Measurements from ENCODE around the gene SIX1.

DNA sequence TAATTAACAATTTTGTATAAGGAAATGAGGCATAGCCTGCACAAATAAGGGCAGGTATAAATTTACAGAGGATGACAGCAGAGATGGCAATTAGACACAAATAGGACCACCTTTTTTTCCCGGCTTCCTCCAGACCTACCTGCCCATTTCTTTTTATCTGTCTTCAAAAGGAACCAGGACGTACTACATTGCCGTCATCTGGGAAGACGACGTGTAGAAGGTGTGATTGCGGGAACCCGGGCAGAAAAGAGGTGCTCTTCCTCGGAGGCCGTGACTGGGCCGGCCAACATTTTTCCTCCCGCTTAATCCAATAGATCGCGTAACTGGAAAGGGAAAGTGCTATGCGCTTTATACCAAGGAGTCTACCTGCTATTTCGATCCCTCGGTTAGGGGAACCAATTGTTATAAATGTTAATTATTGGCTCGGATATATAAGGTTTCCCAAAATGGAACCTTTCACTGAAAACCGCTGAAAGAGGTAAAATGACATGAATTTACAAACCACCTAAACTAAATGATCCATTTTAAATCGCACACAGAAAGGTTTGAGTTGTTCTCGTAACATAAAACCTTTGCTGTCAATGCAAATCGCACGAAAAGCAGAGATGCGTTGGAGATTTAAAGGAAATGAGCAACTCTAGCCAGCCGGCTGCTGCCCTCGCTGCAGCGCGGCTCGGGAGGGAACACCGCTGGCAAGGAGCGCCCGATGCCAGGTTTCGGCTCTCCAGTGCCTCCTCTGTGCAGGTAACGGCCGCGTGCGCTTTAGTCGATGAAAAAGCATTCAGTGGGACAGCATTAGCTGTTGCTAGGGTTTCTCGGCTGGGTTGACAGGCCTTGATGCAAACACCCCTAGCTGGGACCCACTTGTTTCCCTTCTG is 2.8 kb upstream of the SIX1 start:
- TF ChIP-seq, protein P1, sequence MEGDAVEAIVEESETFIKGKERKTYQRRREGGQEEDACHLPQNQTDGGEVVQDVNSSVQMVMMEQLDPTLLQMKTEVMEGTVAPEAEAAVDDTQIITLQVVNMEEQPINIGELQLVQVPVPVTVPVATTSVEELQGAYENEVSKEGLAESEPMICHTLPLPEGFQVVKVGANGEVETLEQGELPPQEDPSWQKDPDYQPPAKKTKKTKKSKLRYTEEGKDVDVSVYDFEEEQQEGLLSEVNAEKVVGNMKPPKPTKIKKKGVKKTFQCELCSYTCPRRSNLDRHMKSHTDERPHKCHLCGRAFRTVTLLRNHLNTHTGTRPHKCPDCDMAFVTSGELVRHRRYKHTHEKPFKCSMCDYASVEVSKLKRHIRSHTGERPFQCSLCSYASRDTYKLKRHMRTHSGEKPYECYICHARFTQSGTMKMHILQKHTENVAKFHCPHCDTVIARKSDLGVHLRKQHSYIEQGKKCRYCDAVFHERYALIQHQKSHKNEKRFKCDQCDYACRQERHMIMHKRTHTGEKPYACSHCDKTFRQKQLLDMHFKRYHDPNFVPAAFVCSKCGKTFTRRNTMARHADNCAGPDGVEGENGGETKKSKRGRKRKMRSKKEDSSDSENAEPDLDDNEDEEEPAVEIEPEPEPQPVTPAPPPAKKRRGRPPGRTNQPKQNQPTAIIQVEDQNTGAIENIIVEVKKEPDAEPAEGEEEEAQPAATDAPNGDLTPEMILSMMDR (IDR thresholded peaks at IDR 0.05; ENCODE audit: low read depth, low read length, poor library complexity, severe bottlenecking): no peak
- TF ChIP-seq EZH2phosphoT487 (IDR thresholded peaks at IDR 0.05; ENCODE audit: borderline replicate concordance, low read length): no peak

Measured in DOHH2 (cell line).